ENCODE measurements around the gene XCL1. TPM values are rescaled to one million over a fixed set of nuclear protein-coding genes. Genes with fewer than 3 reads are reported as not detected.
"Not testable (repeated sequence)": the region's sequence is repeated elsewhere in the genome, so short reads cannot be mapped to it uniquely, and the experiment has no call there.

The XCL1 gene
- total RNA-seq, 1 experiment from 2014 or later, result not detected

DNA sequence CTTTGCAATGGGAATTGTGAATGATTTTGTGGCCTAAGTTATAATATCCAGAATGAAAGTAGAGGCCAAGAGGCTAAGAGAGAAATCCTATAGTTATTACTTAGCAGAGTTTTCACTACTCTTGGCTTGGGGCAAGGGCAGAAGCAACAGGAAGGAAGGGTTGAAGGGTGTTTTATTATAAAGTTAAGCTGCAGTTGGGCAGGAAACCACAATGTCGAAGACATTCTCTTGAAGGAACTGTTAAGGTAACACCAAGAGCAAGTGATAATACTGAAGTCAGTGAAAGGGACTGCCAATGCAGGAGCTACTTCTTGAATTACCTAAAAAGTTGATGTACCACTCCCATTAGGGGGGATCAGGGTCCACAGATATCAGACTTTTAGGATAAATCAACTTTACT is 40.9 kb upstream of the XCL1 start:
- Histone ChIP-seq H3K9ac (ENCODE audit: low read length) (no peak overlapping the region), H3K79me2 (ENCODE audit: low read length) (no peaks in the 10 kb centered on the region), H3K27me3 (ENCODE audit: low read length) (peaks cover 16% of the 10 kb centered on the region; the same call in 1 of the 2 replicates), H3K36me3 (ENCODE audit: low read depth, low read length) (no peaks in the 10 kb centered on the region), H3F3A (ENCODE audit: low read length, unreplicated experiment) (no peaks in the 10 kb centered on the region), H3K9me3 (ENCODE audit: low read length) (no peaks in the 10 kb centered on the region), H3K4me1 (ENCODE audit: insufficient read depth, low read length) (no peaks in the 10 kb centered on the region), H3K4me3 (ENCODE audit: low read length) (no peak overlapping the region), H3K27ac (ENCODE audit: low read length) (no peak overlapping the region), H3K9me2 (replicated peaks; ENCODE audit: low read length) (no peaks in the 10 kb centered on the region), H3K4me2 (ENCODE audit: low read length) (no peak overlapping the region), H2AFZ (ENCODE audit: low read length) (no peak overlapping the region), H4K20me1 (ENCODE audit: low read length) (no peaks in the 10 kb centered on the region)
- TF ChIP-seq EZH2 (IDR thresholded peaks at IDR 0.05; ENCODE audit: low read length, unreplicated experiment), result no peak
- no peak for TF ChIP-seq CTCF (conservative IDR thresholded peaks at IDR 0.05; ENCODE audit: low read depth, low read length)
- TF ChIP-seq EZH2phosphoT487 (IDR thresholded peaks at IDR 0.05; ENCODE audit: borderline replicate concordance, low read length), result no peak
- DNase-seq (no peak), ATAC-seq (no peak)
- intact Hi-C loops (cut with micrococcal nuclease), result no loop called here
- CTCF ChIA-PET, result no interaction called here
- no TSS peak for BruUV-seq (replicated peaks)
- POLR2A ChIA-PET (ENCODE audit: unreplicated experiment), result interaction anchor here (0.5 kb wide), 1 partner anchor 64 kb away, joined by 4 read pairs; no protein-coding TSS in a partner anchor

- H3K9me2 ChIP-seq (replicated peaks; ENCODE audit: low read length); H3K9ac ChIP-seq (ENCODE audit: low read length); H3K27me3 ChIP-seq (ENCODE audit: low read length); H3K4me2 ChIP-seq (ENCODE audit: low read length); POLR2A ChIA-PET (ENCODE audit: unreplicated experiment); H3F3A ChIP-seq (ENCODE audit: low read length, unreplicated experiment); H3K36me3 ChIP-seq (ENCODE audit: low read depth, low read length); ATAC-seq; H3K4me3 ChIP-seq (ENCODE audit: low read length); H4K20me1 ChIP-seq (ENCODE audit: low read length); H3K9me3 ChIP-seq (ENCODE audit: low read length); DNase-seq; H3K79me2 ChIP-seq (ENCODE audit: low read length); H3K27ac ChIP-seq (ENCODE audit: low read length); H2AFZ ChIP-seq (ENCODE audit: low read length); CTCF ChIA-PET; BruUV-seq (replicated peaks); H3K4me1 ChIP-seq (ENCODE audit: insufficient read depth, low read length); intact Hi-C loops (cut with micrococcal nuclease): not testable (repeated sequence)
These were observed 35.6 kb upstream of the XCL1 start for GRCh38 chr1:168540798-168541197.

- H3K27ac ChIP-seq (ENCODE audit: low read length); BruUV-seq (replicated peaks); H3K9me3 ChIP-seq (ENCODE audit: low read length); H3K4me1 ChIP-seq (ENCODE audit: insufficient read depth, low read length); ATAC-seq; H3F3A ChIP-seq (ENCODE audit: low read length, unreplicated experiment); H3K27me3 ChIP-seq (ENCODE audit: low read length); H3K79me2 ChIP-seq (ENCODE audit: low read length); H4K20me1 ChIP-seq (ENCODE audit: low read length); H3K36me3 ChIP-seq (ENCODE audit: low read depth, low read length); H2AFZ ChIP-seq (ENCODE audit: low read length); CTCF ChIA-PET; H3K4me2 ChIP-seq (ENCODE audit: low read length); DNase-seq; H3K9ac ChIP-seq (ENCODE audit: low read length); POLR2A ChIA-PET (ENCODE audit: unreplicated experiment); H3K4me3 ChIP-seq (ENCODE audit: low read length); intact Hi-C loops (cut with micrococcal nuclease); H3K9me2 ChIP-seq (replicated peaks; ENCODE audit: low read length): not testable (repeated sequence)
These were observed 33.4 kb upstream of the XCL1 start for GRCh38 chr1:168542978-168543377.

GRCh38 chr1:168543840-168544498 is 32.4 kb upstream of the XCL1 start, which contains the start of gene XCL2:
XCL2 (minus strand) TSS chr1:168543997; CDS start chr1:168543964, 33 bp downstream.
- intact Hi-C loops (cut with micrococcal nuclease); ATAC-seq; H3K27me3 ChIP-seq (ENCODE audit: low read length); CTCF ChIA-PET; H3F3A ChIP-seq (ENCODE audit: low read length, unreplicated experiment); DNase-seq; H2AFZ ChIP-seq (ENCODE audit: low read length); H3K36me3 ChIP-seq (ENCODE audit: low read depth, low read length); H3K27ac ChIP-seq (ENCODE audit: low read length); H3K9me3 ChIP-seq (ENCODE audit: low read length); H4K20me1 ChIP-seq (ENCODE audit: low read length); H3K9ac ChIP-seq (ENCODE audit: low read length); BruUV-seq (replicated peaks); H3K4me1 ChIP-seq (ENCODE audit: insufficient read depth, low read length); H3K9me2 ChIP-seq (replicated peaks; ENCODE audit: low read length); H3K4me2 ChIP-seq (ENCODE audit: low read length); H3K79me2 ChIP-seq (ENCODE audit: low read length); H3K4me3 ChIP-seq (ENCODE audit: low read length); POLR2A ChIA-PET (ENCODE audit: unreplicated experiment): not testable (repeated sequence)

Measured in PC-3 (cell line).